ENCODE data around the gene NF2. TPM values are rescaled to one million over a fixed set of nuclear protein-coding genes. Genes with fewer than 3 reads are reported as not detected.

The NF2 gene
- total RNA-seq, 1 experiment from 2014 or later: 190 TPM

DNA sequence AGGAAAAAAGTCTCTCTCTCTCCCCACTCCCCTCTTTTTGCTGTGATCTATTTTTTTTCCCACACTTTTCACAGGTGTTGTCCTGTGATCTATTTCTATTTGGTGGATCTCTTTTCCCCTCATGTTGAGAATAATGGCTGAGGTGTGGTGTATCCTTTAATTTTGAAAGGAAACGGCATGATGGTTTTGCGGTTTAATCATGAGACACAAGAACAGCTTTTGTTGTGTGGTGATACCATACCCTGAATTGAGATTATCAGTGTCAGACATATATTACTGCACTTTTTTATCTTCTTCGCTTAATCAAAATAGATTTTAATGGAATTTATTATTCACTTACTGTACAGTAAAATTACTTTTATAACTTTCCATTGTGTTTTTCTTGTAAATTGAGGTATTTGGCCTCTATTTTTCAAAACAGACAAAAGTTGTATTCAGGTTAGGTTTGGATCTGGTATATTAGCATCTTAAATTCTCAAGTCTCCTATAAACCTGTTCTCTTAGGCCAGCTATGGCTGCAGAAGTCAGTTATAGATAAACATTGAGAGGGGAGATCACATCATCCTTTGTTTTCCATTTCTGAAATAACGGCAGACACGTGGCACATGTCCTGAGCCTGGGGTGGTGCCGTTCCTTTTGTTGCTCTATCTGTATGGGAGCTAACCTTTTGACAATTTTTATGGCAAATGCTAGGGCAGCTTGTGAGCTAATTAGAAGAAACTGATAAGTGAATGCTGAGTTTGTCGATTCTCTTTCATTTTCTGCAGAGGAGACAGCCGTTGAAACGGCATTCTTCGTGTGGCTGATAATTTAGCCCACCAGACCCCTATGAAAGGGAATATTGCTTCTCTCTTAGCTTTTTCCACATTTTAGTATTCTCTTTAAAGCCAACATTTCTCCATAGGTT lies 25.8 kb downstream of the NF2 start:
- no peak for TF ChIP-seq CTCF (IDR thresholded peaks at IDR 0.05)
- peak overlapping the region; percentile 87 for H3K27ac ChIP-seq (ENCODE audit: low read length)
- H3K27me3 ChIP-seq (ENCODE audit: control insufficient read depth, insufficient read depth, low read length): no peaks in the 10 kb centered on the region
- peaks cover 82% of the 10 kb centered on the region for H3K4me1 ChIP-seq (ENCODE audit: control insufficient read depth, insufficient read depth, low read length)
- no TSS peak for BruUV-seq (replicated peaks)
- no peak for DNase-seq (ENCODE audit: low read depth, low spot score)
- no peaks in the 10 kb centered on the region for H3K36me3 ChIP-seq (ENCODE audit: control insufficient read depth, insufficient read depth, low read length)
- no peaks in the 10 kb centered on the region for H3K9me3 ChIP-seq (ENCODE audit: control insufficient read depth, insufficient read depth, low read depth, low read length)
- ChIA-PET POLR2A (no interaction called here), CTCF (no interaction called here)
- intact Hi-C loops (cut with micrococcal nuclease; ENCODE audit: unreplicated experiment) (no loop called here), in situ Hi-C loops (cut with HindIII; ENCODE audit: low pct_unique_long_range_greater_than_20kb, low sequenced_read_pairs) (no loop called here)
- H3K4me3 ChIP-seq (ENCODE audit: low read depth in 2 of 2, low read length in 2 of 2): no peak overlapping the region
- no peak for ATAC-seq

DNA sequence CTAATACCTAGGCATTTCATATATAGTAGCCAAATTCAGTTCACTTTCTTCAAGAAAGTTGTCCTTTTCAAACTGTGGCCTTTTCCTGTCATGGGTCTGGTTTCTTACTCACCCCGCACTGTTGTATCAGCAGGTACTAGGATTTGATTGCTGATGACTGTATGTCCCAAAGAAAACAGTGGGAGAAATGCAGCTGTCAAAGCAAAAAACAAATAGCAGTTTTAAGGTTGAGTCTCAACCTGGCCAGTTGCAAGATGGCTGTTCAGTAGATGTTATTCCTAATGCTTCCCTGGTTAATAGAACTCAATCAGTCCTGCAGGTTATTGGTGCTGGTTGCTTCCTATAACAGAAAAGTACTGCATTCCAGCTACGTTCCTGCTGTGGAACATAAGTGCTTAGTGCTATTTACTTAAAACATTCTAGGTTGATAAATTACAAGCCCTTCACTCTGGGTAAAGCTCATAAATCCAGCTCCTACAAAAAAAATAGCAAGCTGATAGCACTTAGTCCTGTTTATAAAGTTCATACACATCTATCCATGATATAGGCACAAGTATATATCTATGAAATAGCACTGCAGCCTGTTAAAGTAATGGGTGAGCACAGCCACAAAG lies 26.6 kb downstream of the NF2 start:
- in situ Hi-C loops (cut with HindIII; ENCODE audit: low pct_unique_long_range_greater_than_20kb, low sequenced_read_pairs): no loop called here
- Histone ChIP-seq H3K27ac (ENCODE audit: low read length) (peak overlapping the region; percentile 87), H3K36me3 (ENCODE audit: control insufficient read depth, insufficient read depth, low read length) (no peaks in the 10 kb centered on the region), H3K27me3 (ENCODE audit: control insufficient read depth, insufficient read depth, low read length) (no peaks in the 10 kb centered on the region), H3K4me3 (ENCODE audit: low read depth in 2 of 2, low read length in 2 of 2) (no peak overlapping the region), H3K9me3 (ENCODE audit: control insufficient read depth, insufficient read depth, low read depth, low read length) (no peaks in the 10 kb centered on the region), H3K4me1 (ENCODE audit: control insufficient read depth, insufficient read depth, low read length) (peaks cover 80% of the 10 kb centered on the region)
- DNase-seq (ENCODE audit: low read depth, low spot score): no peak
- POLR2A ChIA-PET: no interaction called here
- no TSS peak for BruUV-seq (replicated peaks)
- TF ChIP-seq POLR2AphosphoS5 (IDR thresholded peaks at IDR 0.05; ENCODE audit: low read depth, low read length) (no peak), SIN3A (IDR thresholded peaks at IDR 0.05; ENCODE audit: borderline replicate concordance, insufficient read depth, low read depth, low read length) (no peak), TCF7L2 (IDR thresholded peaks at IDR 0.05; ENCODE audit: low read depth, low read length) (no peak)
- no peak; the same call in 1 of the 2 replicates for ATAC-seq
- intact Hi-C loops (cut with micrococcal nuclease; ENCODE audit: unreplicated experiment): no loop called here
- CTCF ChIA-PET: no interaction called here

GRCh38 chr22:29630987-29631386 lies 27.6 kb downstream of the NF2 start:
- DNase-seq (ENCODE audit: low read depth, low spot score) (no peak), ATAC-seq (no peak)
- no peak overlapping the region for H3K4me3 ChIP-seq (ENCODE audit: low read depth in 2 of 2, low read length in 2 of 2)
- TF ChIP-seq SIN3A (IDR thresholded peaks at IDR 0.05; ENCODE audit: borderline replicate concordance, insufficient read depth, low read depth, low read length): no peak
- TF ChIP-seq CTCF (IDR thresholded peaks at IDR 0.05): no peak
- TF ChIP-seq POLR2AphosphoS5 (IDR thresholded peaks at IDR 0.05; ENCODE audit: low read depth, low read length): no peak
- TF ChIP-seq, protein P1, sequence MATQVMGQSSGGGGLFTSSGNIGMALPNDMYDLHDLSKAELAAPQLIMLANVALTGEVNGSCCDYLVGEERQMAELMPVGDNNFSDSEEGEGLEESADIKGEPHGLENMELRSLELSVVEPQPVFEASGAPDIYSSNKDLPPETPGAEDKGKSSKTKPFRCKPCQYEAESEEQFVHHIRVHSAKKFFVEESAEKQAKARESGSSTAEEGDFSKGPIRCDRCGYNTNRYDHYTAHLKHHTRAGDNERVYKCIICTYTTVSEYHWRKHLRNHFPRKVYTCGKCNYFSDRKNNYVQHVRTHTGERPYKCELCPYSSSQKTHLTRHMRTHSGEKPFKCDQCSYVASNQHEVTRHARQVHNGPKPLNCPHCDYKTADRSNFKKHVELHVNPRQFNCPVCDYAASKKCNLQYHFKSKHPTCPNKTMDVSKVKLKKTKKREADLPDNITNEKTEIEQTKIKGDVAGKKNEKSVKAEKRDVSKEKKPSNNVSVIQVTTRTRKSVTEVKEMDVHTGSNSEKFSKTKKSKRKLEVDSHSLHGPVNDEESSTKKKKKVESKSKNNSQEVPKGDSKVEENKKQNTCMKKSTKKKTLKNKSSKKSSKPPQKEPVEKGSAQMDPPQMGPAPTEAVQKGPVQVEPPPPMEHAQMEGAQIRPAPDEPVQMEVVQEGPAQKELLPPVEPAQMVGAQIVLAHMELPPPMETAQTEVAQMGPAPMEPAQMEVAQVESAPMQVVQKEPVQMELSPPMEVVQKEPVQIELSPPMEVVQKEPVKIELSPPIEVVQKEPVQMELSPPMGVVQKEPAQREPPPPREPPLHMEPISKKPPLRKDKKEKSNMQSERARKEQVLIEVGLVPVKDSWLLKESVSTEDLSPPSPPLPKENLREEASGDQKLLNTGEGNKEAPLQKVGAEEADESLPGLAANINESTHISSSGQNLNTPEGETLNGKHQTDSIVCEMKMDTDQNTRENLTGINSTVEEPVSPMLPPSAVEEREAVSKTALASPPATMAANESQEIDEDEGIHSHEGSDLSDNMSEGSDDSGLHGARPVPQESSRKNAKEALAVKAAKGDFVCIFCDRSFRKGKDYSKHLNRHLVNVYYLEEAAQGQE (IDR thresholded peaks at IDR 0.05; ENCODE audit: insufficient read depth in 1 of 2, low read depth in 2 of 2, low read length in 1 of 2): no peak
- peaks cover 76% of the 10 kb centered on the region for H3K4me1 ChIP-seq (ENCODE audit: control insufficient read depth, insufficient read depth, low read length)
- peak overlapping the region; percentile 87 for H3K27ac ChIP-seq (ENCODE audit: low read length)
- POLR2A ChIA-PET: interaction anchor here (0.5 kb wide), 1 partner anchor 198 kb away, joined by 3 read pairs; no protein-coding TSS in a partner anchor
- in situ Hi-C loops (cut with HindIII; ENCODE audit: low pct_unique_long_range_greater_than_20kb, low sequenced_read_pairs) (no loop called here), intact Hi-C loops (cut with micrococcal nuclease; ENCODE audit: unreplicated experiment) (no loop called here)
- CTCF ChIA-PET: no interaction called here
- H3K27me3 ChIP-seq (ENCODE audit: control insufficient read depth, insufficient read depth, low read length): no peaks in the 10 kb centered on the region
- H3K36me3 ChIP-seq (ENCODE audit: control insufficient read depth, insufficient read depth, low read length): no peaks in the 10 kb centered on the region
- H3K9me3 ChIP-seq (ENCODE audit: control insufficient read depth, insufficient read depth, low read depth, low read length): no peaks in the 10 kb centered on the region
- BruUV-seq (replicated peaks): no TSS peak
